Memory B cell (primary cell): ENCODE data around the gene MRPL43.

Experiments
- ATAC-seq: fragments of 150-1000 bp; cut with Tn5 transposase; 2 replicates; pipeline ENCODE4 v1.10.0; 2021; ENCODE audit warnings: low read depth, mild to moderate bottlenecking, moderate library complexity
- DNase-seq, 2 donors: peaks; one replicate each; pipeline ENCODE4 v3.0.0; 2022; ENCODE audit warnings: low spot score in 2 of 2
- H3K27ac Mint-ChIP-seq: one replicate; pipeline ENCODE4 v1.8.0; 2022; ENCODE audit warnings: mild to moderate bottlenecking, moderate library complexity, mixed read lengths
- H3K27me3 Mint-ChIP-seq: one replicate; pipeline ENCODE4 v1.8.0; 2022; ENCODE audit warnings: mixed read lengths
- H3K36me3 Mint-ChIP-seq: one replicate; pipeline ENCODE4 v1.8.0; 2022; ENCODE audit warnings: mild to moderate bottlenecking, mixed read lengths
- H3K4me1 Mint-ChIP-seq: one replicate; pipeline ENCODE4 v1.8.0; 2022; ENCODE audit warnings: mixed read lengths
- H3K4me3 Mint-ChIP-seq: one replicate; pipeline ENCODE4 v1.8.0; 2022; ENCODE audit warnings: mild to moderate bottlenecking, moderate library complexity, mixed read lengths
- H3K9me3 Mint-ChIP-seq: one replicate; pipeline ENCODE4 v1.8.0; 2022; ENCODE audit warnings: mixed read lengths

Gene MRPL43

GRCh38 chr10:100988166-100988565 is 869 bp upstream of the MRPL43 start:
- H3K4me1 Mint-ChIP-seq: peaks cover 22% of the 10 kb centered on the region
- peaks cover 25% of the 10 kb centered on the region for H3K36me3 Mint-ChIP-seq
- H3K4me3 Mint-ChIP-seq: peak overlapping the region; percentile 97
- DNase-seq (no peak), ATAC-seq (no peak)
- peak overlapping the region; percentile 90 for H3K27ac Mint-ChIP-seq
- no peaks in the 10 kb centered on the region for H3K9me3 Mint-ChIP-seq
- H3K27me3 Mint-ChIP-seq: no peaks in the 10 kb centered on the region

GRCh38 chr10:100987685-100988049 is 370 bp upstream of the MRPL43 start:
- no peak for DNase-seq
- H3K36me3 Mint-ChIP-seq: peaks cover 24% of the 10 kb centered on the region
- no peaks in the 10 kb centered on the region for H3K27me3 Mint-ChIP-seq
- peaks cover 22% of the 10 kb centered on the region for H3K4me1 Mint-ChIP-seq
- peak overlapping the region; percentile 90 for H3K27ac Mint-ChIP-seq
- H3K4me3 Mint-ChIP-seq: peak overlapping the region; percentile 97
- ATAC-seq: no peak
- no peaks in the 10 kb centered on the region for H3K9me3 Mint-ChIP-seq

- H3K9me3 Mint-ChIP-seq: no peaks in the 10 kb centered on the region
- DNase-seq (no peak), ATAC-seq (no peak)
- no peak overlapping the region for H3K27ac Mint-ChIP-seq
- H3K36me3 Mint-ChIP-seq: peaks cover 31% of the 10 kb centered on the region
- peaks cover 22% of the 10 kb centered on the region for H3K4me1 Mint-ChIP-seq
- peak overlapping the region; percentile 97 for H3K4me3 Mint-ChIP-seq
- no peaks in the 10 kb centered on the region for H3K27me3 Mint-ChIP-seq
These were observed 710 bp downstream of the MRPL43 start for GRCh38 chr10:100986623-100986951.

- Mint-ChIP-seq H3K4me3 (no peak overlapping the region), H3K9me3 (no peaks in the 10 kb centered on the region), H3K27me3 (no peaks in the 10 kb centered on the region), H3K4me1 (peaks cover 18% of the 10 kb centered on the region), H3K27ac (no peak overlapping the region), H3K36me3 (peaks cover 25% of the 10 kb centered on the region)
- DNase-seq: no peak
- no peak for ATAC-seq
These were observed 2.0 kb downstream of the MRPL43 start for GRCh38 chr10:100985336-100985735.

GRCh38 chr10:100984672-100985177 is 2.6 kb downstream of the MRPL43 start:
- no peak for ATAC-seq
- H3K4me3 Mint-ChIP-seq: no peak overlapping the region
- peaks cover 26% of the 10 kb centered on the region for H3K36me3 Mint-ChIP-seq

GRCh38 chr10:100983868-100984671 is 3.2 kb downstream of the MRPL43 start:
- H3K27me3 Mint-ChIP-seq: no peaks in the 10 kb centered on the region
- ATAC-seq: no peak
- no peak overlapping the region for H3K4me3 Mint-ChIP-seq
- no peak for DNase-seq
- no peak overlapping the region for H3K27ac Mint-ChIP-seq
- H3K4me1 Mint-ChIP-seq: peaks cover 16% of the 10 kb centered on the region
- H3K36me3 Mint-ChIP-seq: peaks cover 27% of the 10 kb centered on the region
- no peaks in the 10 kb centered on the region for H3K9me3 Mint-ChIP-seq

More at GRCh38 chr10:100984672-100985177, 2.6 kb downstream of the MRPL43 start:
- no peaks in the 10 kb centered on the region for H3K27me3 Mint-ChIP-seq
- no peaks in the 10 kb centered on the region for H3K9me3 Mint-ChIP-seq
- DNase-seq: no peak
- peaks cover 16% of the 10 kb centered on the region for H3K4me1 Mint-ChIP-seq
- H3K27ac Mint-ChIP-seq: no peak overlapping the region

- H3K36me3 Mint-ChIP-seq: peaks cover 29% of the 10 kb centered on the region
- H3K4me3 Mint-ChIP-seq: no peak overlapping the region
- no peak overlapping the region for H3K27ac Mint-ChIP-seq
- ATAC-seq: no peak
- no peaks in the 10 kb centered on the region for H3K9me3 Mint-ChIP-seq
- no peak for DNase-seq
- peaks cover 16% of the 10 kb centered on the region for H3K4me1 Mint-ChIP-seq
- H3K27me3 Mint-ChIP-seq: no peaks in the 10 kb centered on the region
These were observed 4.1 kb downstream of the MRPL43 start for GRCh38 chr10:100982916-100983830.

- Mint-ChIP-seq H3K27me3 (no peaks in the 10 kb centered on the region), H3K4me1 (peaks cover 8% of the 10 kb centered on the region), H3K9me3 (no peaks in the 10 kb centered on the region), H3K4me3 (no peak overlapping the region), H3K27ac (no peak overlapping the region), H3K36me3 (peaks cover 26% of the 10 kb centered on the region)
- ATAC-seq (no peak), DNase-seq (no peak)
These were observed 6.0 kb downstream of the MRPL43 start for GRCh38 chr10:100981178-100981772.

GRCh38 chr10:100980711-100981110 is 6.6 kb downstream of the MRPL43 start:
- H3K4me1 Mint-ChIP-seq: peaks cover 5% of the 10 kb centered on the region
- H3K27me3 Mint-ChIP-seq: no peaks in the 10 kb centered on the region
- H3K9me3 Mint-ChIP-seq: no peaks in the 10 kb centered on the region
- ATAC-seq (no peak), DNase-seq (no peak)
- no peak overlapping the region for H3K4me3 Mint-ChIP-seq
- H3K27ac Mint-ChIP-seq: no peak overlapping the region
- peaks cover 26% of the 10 kb centered on the region for H3K36me3 Mint-ChIP-seq

- Mint-ChIP-seq H3K4me1 (peaks cover 2% of the 10 kb centered on the region), H3K36me3 (peaks cover 26% of the 10 kb centered on the region)
- ATAC-seq: no peak
These were observed 7.0 kb downstream of the MRPL43 start for GRCh38 chr10:100980311-100980710.

GRCh38 chr10:100979791-100980272 is 7.5 kb downstream of the MRPL43 start:
- H3K36me3 Mint-ChIP-seq: peaks cover 26% of the 10 kb centered on the region
- H3K27me3 Mint-ChIP-seq: no peaks in the 10 kb centered on the region
- peaks cover 2% of the 10 kb centered on the region for H3K4me1 Mint-ChIP-seq
- H3K9me3 Mint-ChIP-seq: no peaks in the 10 kb centered on the region
- H3K27ac Mint-ChIP-seq: no peak overlapping the region
- DNase-seq (no peak), ATAC-seq (no peak)
- no peak overlapping the region for H3K4me3 Mint-ChIP-seq

More at GRCh38 chr10:100980311-100980710, 7.0 kb downstream of the MRPL43 start:
- H3K9me3 Mint-ChIP-seq: no peaks in the 10 kb centered on the region
- H3K27ac Mint-ChIP-seq: no peak overlapping the region
- DNase-seq: no peak
- H3K4me3 Mint-ChIP-seq: no peak overlapping the region
- no peaks in the 10 kb centered on the region for H3K27me3 Mint-ChIP-seq

GRCh38 chr10:100978901-100979195 is 8.4 kb downstream of the MRPL43 start:
- Mint-ChIP-seq H3K4me3 (no peak overlapping the region), H3K4me1 (peaks cover 2% of the 10 kb centered on the region), H3K36me3 (peaks cover 24% of the 10 kb centered on the region), H3K27ac (no peak overlapping the region), H3K27me3 (no peaks in the 10 kb centered on the region), H3K9me3 (no peaks in the 10 kb centered on the region)
- ATAC-seq: no peak
- DNase-seq: no peak

- Mint-ChIP-seq H3K36me3 (peaks cover 21% of the 10 kb centered on the region), H3K27me3 (no peaks in the 10 kb centered on the region), H3K4me3 (no peak overlapping the region), H3K9me3 (no peaks in the 10 kb centered on the region), H3K27ac (no peak overlapping the region), H3K4me1 (no peaks in the 10 kb centered on the region)
- ATAC-seq (no peak), DNase-seq (no peak)
These were observed 9.0 kb downstream of the MRPL43 start for GRCh38 chr10:100978121-100978900.
